Embryonic facial prominence (tissue), 1 donor: ENCODE data around the gene PRG2.
"Not testable (repeated sequence)": the region's sequence is repeated elsewhere in the genome, so short reads cannot be mapped to it uniquely, and the experiment has no call there.

Experiments
- DNase-seq: peaks from one replicate; pipeline ENCODE4 v3.0.0-alpha.2; 2016; ENCODE audit errors: extremely low spot score

The PRG2 gene

DNA sequence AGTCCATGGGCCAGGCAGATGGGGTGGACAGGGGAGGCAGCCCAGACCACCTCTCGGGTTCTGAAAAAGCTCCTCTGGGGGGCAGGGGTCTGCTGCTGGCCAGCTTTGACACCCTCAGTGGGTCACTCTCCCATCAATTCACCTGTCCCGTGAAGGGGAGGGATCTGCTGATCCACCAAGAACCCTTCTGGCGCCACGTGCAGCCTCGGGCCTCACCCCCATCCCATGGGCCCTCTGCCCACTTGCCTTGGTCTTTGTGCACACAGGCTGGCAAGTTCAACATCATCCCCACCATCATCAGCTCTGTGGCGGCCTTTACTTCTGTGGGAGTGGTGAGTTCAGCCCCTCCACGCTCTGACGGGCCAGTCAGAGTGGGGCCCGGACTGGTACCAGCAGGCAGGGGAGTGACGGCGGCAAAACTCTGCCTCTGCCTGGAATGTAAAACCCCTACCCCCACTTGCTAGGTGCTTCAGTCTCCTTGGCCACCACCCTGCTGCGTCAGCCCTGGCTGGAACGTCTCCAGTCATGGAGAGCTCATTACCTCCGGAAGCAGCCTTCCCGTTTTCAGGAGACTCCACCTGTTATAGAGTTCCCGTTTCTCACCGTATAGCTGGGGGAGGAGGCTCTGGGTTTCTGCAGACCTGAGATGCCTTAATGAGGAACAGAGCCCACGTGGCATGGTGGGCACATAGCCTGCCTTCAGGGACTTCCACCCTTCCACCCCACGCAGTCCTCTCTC, 22.2 kb downstream of the PRG2 start:
- DNase-seq, result no peak

DNA sequence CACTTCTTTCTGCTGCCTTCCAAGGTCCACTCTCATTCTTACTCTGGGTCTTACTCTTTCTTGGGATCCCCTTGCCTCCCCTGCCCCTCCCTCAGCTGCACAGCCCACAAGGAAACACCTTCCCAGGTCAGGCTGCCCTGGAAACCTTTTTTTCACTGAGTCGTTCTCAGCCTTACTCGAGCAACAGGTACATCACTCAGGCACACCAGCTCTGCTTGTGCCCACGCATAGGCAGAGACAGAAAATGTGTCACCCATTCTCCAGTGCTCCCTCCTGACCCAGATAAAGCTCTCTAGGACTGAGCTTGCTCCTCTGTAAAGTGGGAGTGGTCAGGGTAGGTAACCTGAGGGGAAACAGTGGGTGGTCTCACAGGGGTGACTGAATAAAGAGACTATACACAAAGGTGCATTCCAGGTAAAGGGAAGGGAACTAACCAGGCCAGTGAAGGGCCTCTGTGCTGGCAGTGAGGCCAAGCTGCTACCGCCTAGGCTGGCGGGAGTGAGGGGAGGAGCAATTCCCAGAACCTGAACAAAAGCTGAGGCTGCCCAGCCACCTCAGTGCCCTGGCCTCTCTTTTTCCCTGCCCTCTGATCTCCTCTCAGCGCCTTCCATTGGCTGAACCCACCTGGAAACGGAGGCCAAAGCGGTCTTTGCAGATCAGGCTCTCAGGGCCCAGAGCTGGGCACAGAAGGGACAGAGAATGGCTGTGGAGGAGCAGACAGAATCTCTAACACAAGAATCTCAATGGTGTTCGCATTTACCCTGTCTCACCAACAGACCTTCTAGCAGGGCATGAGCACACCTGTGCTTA, 25.4 kb downstream of the PRG2 start:
- no peak for DNase-seq

DNA sequence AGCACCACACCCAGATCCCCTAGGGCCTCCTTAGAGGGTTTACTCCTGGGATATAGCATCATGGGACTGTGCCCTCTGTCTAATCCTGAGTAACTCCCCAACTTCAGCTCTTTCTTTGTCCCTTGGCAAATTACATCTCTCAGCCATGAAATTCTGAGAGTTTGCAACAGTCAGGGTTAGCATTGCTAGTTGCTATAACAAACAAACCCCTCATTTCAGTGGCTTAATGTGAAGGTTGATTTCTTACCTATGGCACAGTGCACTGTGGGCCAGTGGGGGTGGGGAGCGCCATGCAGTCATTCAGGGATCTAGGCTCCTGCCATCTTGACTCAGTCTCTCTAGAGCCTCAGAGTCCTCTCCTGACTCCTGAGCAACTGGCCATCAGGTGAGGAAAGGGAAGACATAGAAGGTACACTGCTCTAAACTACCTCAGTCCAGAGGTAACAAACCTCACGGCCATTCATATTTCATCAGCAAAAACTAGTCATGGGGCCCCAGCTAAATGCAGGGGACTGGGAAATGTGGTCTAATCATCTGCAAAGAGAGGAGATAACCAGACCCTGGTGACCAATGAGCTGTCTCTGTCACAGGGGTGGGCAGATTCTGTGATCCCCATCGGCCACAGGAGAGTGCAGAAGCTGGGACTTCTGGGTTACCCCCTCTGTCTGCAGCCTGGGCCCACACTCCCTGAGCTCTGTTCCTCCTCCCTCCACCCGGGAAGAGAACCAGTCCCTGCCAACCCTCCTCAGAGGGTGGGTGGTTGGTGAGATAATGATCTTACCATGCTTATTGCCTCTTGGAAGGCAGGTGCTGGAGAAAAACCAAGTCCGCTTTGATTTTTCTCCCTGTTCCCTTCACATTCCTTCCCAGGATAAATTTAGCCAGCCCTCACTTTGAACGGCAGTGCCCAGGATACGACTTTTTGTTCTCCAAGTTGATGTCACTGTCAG, 27.0 kb downstream of the PRG2 start:
- DNase-seq, result no peak

DNA sequence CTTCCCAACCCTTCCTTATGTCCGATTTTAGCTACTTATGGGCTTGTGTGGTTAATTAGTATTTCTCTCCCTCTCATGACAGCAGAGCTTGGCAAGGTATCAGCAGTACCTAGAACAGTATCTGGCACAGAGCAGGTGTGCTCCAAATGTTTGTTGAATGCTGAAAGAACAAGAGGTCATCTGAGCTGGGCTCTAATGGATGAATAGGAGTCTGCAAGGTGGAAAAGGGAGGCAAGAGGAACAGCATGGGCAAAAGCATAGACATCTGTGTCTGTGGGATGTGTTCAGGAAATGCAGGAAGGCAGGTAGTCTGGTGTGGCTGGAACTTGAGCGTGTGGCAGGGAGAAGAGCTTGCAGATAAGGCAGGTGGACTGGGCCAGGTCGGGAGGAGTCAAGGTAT, 28.5 kb downstream of the PRG2 start:
- no peak for DNase-seq

DNA sequence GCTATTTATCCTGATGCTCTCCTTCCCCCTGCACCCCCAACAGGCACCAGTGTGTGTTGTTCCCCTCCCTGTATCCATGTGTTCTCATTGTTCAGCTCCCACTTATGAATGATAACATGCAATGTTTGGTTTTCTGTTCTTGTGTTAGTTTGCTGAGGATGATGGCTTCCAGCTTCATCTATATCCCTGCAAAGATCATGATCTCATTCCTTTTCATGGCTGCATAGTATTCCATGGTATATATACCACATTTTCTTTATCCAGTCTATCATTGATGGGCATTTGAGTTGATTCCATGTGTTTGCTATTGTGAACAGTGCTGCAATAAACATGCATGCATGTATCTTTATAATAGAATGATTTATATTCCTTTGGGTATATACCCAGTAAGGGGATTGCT, 29.0 kb downstream of the PRG2 start:
- not testable (repeated sequence) for DNase-seq

DNA sequence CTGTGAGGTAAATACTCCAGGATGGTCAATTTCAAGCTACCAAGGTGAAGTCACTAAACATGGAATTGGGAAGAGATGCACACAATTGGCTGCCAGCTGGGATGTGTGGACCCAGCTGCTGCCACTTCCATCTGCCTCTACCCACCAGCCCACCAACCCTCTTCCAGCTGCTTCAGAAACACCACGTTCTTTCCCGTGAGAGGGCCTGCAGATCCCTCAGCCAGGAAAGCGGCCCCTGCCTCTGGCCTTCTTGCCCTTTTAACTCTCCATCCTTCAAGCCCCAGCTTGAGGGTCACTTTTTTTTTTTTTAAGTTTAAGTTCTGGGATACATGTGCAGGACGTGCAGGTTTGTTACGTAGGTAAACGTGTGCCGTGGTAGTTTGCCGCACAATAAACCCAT, 29.5 kb downstream of the PRG2 start:
- DNase-seq, result no peak

DNA sequence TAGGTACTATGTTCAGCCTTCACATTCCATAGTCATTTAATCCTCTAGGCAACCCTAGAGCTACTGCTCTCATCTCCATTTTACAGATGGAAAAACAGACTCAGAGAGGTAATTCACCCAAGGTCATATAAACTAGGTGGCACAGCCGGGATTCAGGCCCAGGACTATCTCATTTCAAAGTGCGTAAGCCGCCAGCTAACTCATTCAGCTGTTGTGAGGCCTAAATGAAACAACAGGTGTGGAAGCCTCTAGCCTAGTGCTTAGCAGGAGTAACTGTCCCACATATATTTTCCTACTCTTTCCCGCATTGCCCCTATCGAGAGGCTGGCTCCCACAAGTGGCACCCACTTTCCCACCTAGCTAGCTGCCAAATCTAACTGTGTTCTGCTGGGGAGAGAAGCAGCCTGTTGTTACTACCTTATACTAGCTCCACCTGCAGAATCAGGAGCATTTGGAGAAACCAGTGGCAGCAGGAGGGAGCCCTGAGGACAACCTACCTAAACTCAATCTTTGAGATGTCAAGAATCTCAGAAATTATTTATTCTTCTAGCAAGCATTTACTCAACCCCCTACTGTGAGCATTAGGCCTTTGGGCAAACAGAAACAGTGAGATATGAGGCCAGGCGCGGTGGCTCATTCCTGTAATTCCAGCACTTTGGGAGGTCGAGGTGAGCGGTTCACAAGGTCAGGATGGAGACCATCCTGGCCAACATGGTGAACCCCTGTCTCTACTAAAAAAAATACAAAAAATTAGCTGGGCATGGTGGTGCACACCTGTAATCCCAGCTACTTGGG, 30.4 kb downstream of the PRG2 start:
- no peak for DNase-seq

DNA sequence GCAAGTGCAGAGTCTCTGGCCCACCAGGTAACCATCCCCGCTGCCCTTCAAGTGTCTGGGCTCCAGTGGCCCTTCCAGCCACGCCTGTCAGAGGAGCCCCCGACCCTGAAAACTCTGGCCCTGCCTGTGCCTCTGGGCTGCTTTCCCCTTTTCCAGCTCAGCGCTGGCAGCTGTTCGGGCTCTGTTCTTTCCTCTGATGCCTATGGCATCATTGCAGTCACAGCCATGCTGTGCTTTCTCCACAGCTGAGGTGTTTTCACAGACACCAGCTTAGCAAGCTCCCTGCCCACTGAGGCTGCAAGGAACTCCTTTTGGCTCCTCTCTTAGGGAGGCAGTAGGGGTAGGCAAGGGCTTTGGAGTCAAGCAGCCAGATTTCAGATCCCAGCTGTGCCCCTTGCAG, 31.1 kb downstream of the PRG2 start:
- DNase-seq, result no peak

DNA sequence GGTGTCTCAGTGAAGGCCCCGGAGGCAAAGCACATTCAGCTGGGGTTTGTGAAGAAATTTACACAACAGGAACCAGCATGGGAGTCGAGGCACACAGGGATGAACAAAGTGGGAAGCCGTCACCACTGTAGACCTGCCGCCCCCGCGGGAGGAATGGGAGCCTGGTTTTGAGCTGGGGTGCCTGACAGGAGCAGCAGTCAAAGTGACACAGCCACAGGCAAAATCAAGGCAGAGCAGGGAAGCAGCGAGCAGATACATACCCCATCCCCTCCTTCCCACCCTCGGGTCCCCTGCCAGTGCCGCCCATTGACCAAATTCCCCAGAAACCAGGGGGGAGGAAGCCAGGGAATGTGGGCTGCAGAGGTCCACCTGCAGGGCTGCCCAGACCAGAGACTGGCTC, 31.5 kb downstream of the PRG2 start:
- DNase-seq, result no peak

DNA sequence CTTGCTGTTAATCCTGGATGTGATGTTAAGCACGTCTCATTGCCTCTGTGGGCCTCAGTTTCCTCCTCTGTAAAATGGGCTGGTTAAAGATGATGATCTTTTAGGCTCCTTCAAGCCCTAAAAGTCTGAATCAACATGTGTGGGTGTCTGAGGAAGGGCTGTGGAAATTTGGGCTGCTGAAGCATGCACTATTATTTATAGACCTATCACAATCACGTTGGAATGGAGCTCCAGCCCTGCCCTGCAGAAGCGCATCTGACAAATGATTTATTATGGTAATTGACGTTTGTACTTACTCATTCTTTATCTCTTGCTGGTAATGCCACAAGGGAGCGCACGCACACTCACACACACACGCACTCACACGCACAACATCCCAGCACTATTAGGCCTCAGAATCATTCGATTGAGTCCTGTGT, 31.9 kb downstream of the PRG2 start:
- DNase-seq, result no peak

DNA sequence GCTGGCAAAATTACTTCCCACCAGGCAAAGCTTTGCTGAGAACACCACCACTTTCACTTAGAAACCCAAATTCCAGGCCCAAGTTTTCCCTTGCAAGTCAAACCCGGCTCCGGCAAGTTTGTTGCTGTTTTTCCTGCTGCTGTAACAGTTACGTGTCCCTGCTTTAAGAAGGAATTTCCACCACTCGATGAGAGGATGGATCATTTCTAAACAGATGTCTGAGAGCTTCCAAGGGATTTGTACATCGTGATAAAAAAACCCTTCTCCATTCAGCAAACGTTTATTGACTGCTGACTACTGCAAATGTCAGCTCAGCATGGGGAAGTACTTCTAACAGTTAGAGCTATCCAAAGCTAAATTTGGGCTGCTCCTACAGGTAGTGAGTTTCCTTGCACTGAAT, 32.6 kb downstream of the PRG2 start:
- no peak for DNase-seq

DNA sequence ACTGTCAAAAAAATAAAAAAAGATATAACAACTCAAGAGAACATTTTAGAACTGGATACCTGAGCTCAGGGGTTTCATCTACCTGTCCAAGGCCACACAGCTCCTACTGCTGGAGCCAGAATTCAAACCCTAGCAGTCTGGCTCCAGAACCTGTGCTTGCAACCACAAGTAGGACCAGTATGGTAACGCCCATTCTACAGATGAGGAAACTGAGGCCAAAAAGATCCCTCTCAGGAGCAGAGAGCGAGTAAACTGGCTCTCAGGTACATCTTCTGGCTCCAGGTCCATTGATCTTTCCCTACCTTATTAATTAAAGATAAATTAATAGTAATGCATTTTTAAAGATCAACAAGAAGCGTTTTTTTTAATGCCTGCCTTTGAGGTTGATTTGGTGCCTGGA, 33.1 kb downstream of the PRG2 start:
- no peak for DNase-seq

DNA sequence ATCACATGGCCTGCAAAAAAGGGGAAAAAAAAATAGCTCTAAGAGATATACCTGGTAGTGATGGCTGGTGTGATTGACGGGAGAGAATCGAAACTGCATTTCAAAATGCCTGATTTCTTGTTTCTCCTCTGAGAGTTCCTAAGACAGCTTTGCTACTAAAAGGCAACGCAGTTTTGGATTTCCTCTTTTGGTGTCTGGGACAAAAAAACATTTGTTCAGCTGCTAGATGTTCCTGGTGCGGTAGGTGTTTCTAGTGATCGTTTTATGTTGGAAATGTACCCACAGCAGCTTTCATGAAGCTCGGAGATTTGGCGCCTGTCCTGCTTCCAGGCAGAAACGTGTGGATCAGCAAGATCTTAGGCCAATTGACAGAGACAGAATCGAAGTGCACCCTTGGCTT, 34.2 kb downstream of the PRG2 start:
- DNase-seq, result no peak

DNA sequence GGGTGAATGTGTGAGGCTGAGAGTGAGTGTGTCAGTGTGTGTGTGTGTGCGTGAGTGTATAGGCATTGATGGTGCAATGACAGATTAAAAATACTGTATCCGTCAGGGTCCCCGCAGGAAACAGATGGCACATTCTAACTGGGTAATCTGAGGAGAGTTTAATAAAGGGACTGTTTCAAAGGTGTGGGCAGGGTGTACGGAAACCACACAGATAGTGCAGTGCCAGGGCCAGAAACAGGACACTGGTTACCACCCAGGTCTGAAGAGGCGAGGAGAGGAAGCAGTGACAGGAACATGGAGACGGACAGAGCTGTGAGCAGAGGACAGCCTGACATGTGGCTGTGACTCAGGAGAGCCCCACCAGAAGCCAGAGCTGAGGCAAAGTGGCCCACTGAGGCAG, 35.8 kb downstream of the PRG2 start:
- DNase-seq, result no peak

DNA sequence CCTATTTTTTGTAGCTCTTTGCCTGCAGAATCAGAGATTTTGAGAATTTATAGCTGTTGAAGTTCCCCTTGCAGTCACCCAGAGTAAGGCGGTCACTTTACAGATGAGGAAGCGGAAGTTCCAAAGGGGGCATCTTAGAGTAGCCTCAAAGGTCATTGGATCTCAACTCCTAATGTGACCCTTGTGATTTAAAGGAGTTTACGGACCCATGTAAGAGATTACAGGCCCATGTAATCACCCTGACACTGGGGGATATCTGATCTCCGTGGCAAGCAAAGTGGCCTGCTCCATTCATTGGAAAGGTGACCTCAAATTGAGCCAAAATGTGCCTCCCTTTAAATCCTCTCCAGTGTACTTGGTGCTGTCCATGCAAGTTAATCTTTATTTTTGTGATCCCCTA, 36.6 kb downstream of the PRG2 start:
- no peak for DNase-seq

DNA sequence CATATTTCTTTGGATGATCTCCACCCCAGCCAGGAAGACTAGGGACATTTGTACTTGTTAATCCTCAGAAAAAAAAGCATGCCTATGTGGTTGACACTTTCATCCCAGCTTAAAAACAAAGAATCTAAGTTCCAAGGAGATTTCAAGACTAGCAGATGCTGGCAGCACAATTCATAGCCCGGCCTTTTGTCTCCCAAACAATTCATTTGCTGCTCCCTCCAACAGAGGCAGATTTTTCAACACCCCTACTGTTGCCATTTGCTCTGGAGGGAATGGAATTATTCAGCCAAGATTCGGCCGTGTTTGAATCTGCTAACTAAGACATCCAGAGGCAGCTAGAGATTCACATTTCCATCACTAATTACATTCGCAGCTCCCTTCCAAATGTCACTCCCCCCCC, 37.0 kb downstream of the PRG2 start:
- no peak for DNase-seq

DNA sequence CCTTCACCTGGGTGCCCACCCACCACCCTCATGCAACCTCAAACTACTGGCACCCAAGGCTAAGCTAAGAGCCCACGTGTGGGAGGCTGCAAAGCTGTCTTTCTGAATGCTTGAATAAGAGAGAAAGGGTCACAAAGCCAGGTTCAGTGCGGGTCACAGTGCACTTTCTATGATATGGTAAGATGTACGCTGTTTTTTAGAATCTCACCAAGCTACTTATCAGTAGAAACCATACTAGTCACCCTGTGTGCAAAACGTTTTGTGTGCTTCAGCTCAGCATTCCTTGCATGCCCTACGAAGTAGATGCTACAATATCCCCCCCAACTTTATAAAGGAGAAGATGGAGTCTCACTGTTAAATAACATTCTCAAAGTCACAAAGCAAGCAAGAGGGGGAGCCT, 37.4 kb downstream of the PRG2 start:
- DNase-seq, result no peak

DNA sequence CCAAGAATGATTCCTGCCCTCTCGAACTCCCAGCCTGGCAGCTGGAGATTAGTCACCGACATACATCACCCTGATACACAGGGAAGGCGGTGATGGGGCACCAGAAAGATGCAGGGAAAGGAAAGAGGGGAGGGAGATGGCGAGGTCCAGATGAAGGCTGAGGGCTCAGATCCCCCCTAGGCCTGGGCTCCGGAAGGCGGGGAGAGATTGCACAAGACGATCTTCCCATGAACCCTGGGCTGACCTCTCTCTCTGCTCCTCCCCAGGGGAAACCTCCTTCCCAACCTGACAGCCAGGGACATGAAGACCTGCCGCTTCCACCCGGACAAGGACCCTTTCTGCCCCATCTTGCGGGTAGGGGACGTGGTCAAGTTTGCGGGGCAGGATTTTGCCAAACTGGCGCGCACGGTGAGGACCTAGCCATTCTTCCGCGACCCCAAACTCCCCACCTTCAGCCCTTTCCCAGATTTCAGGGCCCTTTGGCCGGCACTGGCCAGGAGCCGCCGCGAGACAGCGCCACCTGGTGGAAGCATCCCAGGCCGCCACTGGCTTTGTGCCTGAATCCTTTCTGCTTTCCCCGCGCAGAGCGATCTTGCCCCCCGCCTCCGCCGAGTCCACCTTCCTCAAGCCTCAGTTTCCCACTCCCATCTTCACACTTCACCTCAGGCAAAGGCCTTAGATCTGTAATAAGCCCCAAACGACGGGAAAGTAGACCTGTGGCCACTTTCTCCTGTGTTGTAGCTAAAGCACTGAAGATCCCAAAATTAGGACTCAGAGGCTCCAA, 40.8 kb downstream of the PRG2 start:
- no peak for DNase-seq

DNA sequence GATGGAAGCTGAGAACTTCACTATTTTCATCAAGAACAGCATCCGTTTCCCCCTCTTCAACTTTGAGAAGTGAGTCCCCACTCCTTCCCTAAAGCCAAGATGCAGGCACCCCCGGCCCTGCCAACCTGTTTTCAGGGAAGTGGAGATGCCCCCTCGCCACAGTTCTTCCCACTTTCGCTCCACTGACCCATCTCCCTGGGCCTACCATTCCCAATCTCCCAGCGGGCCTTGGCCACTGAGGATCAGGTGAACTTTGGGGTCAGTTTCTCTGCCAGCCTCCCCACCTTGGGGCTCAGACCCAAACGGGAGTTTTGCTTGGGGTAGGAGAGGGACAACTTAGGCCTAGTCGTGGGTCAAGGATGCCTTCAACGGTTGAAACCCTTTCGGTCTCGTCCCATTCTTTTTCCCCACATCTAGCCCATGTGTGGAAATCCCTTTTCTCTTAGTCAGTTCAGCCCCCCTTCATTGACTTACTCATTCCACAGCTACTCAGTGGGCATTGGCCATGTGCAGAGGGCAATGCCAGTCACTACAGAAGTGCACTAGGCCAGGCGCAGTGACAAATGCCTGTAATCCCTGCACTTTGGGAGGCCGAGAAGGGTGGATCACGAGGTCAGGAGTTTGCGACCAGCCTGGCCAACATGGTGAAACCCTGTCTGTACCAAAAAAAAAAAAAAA, 41.7 kb downstream of the PRG2 start:
- no peak for DNase-seq

DNA sequence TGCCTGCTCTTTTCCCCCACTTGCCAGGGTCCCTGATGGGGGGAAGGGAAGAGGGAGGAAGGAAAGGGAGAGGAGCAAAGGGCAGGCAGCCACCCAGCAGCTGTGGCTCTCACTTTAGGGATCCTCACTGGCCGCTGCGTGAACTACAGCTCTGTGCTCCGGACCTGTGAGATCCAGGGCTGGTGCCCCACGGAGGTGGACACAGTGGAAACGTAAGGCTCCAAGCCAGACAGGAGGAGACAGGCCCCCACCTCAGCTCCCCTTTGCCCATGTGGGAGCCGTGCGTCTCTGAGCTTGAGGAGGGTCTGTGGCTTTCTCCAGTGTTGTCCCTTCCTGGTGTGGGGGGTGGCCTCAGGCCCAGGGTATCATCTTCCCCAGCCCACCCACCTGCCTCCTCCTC, 42.4 kb downstream of the PRG2 start:
- DNase-seq, result no peak
